HG02588 (cell line): ENCODE measurements around the gene CPVL.

ENCODE experiments used
- ATAC-seq: cut with Tn5 transposase; IDR thresholded peaks from one replicate; pipeline ENCODE4 v1.9.1; 2021; ENCODE audit warnings: mild to moderate bottlenecking, moderate library complexity; ENCODE audit not compliant: unreplicated experiment

Gene CPVL

DNA sequence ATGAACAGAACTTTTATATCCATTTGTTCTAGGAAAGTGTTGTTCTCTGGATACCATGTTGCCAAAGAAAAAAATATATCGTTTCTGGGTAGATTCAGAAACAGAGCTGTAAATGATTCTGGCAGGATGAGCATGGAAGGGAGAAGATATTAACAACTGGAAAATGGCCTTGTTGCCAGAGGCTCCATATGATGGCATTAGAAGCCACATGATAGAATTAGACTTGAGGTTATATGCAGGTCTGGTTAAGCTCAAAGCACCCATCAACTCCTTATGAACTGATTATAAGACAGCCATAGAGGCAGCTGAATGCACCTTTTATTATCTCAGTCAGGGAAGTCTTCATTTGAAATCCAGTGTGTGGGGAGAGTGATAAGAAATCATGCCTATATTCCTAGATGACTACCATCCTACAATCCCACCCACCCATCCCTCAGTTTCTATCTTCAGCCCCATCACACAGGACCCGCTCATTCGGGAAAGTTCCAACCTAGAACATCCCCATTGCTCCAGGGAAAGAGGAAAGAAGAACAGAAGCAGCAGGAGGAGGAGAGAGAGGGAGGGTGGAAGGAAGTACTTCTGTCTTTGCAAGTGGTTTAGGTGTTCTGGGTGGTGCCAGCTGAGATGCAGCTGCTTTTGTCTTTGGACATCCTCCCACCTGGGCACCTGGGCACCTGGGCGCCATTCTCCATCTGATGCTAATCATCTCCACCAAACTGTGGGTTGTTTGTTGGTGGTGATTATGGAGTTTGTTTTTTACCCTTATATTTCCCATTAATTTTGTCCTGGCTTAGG lies 162.7 kb downstream of the CPVL start:
- no peak for ATAC-seq

DNA sequence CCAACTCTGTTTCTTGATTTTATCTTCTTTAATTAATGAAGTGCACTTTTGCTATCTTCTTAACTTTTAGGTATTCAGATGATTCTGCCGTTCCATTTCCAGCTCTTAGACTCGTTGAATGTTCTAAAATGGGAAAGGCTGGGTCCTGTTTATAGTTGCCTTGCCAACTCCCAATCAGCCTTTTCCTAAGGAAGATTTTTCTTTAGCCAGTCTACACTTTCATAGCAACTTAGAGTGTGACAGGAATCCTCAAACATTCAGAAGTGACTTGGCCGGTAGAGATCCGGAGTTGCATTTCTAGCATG lies 165.2 kb downstream of the CPVL start:
- ATAC-seq = no peak

DNA sequence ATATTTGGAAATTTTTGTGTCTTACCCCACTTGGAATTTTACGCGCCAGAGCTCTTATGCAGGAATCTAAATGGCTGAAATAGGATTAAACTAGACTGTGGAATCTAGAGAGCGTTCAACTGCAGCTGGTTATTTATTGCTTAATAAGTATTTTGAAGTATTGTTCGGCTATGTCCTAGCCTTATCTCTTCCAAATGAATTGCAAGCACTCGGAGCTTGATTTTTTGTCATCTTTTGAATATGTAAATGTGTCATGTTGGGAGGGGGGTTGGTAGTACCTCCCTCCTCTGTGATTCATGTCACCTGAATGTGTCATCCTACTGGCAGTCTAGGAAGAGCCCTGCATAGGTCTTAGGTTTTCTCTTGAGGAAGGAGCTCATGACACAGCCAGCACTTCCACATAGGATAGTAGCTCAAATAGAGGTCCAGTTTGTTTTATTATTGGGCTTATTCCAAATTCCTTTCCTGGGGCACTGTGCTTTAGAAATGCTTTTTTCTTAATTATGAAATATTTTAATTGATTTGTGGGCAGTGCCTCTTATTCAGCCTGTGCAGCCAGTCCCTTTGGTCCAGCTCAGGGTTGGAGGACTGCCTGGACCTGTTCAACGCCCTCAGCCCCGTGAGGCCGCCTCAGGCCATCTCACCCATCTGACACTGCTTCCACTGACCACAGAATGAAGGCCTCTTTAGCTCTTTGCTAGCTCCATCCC lies 165.7 kb downstream of the CPVL start:
- ATAC-seq = no peak

DNA sequence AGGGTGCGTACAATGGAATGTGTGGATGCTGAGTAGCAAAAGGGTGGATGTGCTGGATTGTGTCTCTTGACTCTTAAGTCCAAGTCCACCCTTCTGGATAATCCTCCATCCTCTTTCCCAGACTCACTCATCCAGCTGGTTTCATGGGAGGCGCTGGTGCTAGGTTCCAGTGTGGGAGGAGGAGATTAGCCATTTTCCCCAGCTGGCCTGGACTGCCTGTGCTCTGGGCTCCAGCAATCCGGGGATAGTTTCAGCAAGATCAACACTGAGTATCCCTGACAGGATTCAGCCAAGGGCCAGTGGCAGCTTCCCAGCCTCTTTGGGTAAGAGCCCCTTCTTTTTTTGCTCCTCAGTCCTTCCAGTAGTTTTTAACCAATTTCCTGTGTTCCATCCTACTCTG lies 166.6 kb downstream of the CPVL start:
- ATAC-seq = no peak

DNA sequence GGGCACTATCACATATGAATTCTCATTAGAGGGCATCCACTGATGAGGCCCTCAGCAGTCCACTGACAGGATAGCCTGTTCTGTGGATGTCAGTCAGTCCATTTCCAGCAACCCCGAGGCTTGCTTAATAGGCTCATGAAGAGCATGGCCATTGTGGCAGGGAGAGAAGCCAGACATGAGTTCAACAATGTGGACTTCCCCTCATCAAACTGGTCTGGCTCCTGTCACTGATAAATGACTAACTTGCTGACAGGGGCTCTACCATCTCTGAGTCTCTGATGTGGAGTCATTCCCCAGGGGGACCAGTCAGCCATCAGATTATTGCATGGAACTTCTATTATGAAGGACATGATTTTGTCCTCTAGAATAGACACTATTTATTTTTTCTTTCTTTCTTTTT lies 168.5 kb downstream of the CPVL start:
- ATAC-seq = no peak

DNA sequence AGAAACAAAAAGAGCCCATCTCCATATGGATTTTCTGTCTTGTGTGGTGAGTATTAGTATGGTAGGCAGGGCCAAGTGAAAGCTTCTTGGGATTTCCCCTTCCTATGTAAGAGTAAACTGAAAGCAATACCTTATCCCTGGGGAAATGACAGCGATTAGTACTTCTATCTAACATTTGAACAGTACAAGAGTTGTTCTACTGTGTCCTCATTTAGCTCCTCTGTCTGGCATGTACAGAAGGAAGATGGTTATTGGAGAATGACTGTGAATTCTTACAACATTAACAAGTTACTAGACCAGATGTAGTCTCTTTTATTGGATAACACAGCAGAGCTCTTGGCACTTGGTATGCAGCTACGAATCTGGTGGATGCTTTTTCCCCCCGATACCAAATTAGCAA lies 170.3 kb downstream of the CPVL start:
- no peak for ATAC-seq

DNA sequence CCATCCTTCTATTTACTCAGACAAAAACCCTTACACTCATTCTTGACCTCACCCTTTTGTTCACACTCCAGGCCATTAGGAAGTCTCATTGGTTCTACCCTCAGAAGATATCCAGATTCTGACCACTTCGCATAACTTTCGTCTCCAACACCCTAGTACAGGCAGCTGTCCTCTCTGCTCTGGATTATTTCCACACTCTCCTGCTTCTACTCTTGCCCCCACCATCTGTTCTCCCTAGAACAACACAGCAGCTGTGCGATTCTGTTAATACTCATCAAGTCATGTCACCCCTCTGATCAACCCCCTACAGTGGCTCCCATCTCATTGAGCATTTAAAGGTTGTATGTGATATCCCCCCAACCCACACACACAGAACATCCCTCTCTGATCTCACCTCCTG lies 172.7 kb downstream of the CPVL start:
- ATAC-seq = no peak

DNA sequence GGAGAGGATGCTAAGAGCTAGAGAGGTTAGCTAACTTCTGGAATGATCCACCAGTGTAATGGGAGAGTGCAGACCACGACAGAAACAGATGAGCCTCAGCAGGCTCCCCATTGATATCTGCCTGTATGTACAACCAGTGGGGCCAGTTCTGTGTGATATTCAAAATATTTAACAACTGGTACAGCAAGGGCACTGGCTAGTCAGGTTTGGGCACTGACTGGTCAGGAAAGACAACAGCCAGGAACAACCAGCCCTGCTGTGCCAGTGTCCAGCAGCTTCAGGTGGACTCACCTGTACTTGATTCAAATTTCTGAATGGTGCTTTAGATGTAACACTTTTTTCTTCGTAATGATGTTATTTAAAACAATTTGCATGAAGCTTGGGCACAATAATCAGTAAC lies 182.3 kb downstream of the CPVL start:
- ATAC-seq = no peak

DNA sequence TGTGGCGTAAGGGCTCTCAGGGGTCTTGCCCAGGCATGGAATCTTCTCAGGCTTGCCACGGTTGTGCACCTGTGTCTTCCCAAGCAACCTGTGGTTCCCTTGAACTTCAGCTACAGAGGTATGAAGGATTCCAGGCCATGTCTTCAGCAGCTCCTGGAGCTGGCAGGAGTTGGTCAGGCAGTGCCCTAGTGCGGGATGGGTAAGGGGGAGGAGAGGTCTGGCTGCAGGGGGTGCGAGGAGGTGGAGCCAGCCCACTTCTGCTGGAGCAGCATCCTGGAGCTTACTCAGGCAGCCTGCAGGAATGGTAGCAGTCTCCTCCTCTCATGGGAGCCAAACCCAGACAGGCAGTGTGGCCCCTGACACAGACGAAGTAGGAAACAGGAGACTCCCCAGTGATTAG lies 184.4 kb downstream of the CPVL start:
- ATAC-seq = no peak

DNA sequence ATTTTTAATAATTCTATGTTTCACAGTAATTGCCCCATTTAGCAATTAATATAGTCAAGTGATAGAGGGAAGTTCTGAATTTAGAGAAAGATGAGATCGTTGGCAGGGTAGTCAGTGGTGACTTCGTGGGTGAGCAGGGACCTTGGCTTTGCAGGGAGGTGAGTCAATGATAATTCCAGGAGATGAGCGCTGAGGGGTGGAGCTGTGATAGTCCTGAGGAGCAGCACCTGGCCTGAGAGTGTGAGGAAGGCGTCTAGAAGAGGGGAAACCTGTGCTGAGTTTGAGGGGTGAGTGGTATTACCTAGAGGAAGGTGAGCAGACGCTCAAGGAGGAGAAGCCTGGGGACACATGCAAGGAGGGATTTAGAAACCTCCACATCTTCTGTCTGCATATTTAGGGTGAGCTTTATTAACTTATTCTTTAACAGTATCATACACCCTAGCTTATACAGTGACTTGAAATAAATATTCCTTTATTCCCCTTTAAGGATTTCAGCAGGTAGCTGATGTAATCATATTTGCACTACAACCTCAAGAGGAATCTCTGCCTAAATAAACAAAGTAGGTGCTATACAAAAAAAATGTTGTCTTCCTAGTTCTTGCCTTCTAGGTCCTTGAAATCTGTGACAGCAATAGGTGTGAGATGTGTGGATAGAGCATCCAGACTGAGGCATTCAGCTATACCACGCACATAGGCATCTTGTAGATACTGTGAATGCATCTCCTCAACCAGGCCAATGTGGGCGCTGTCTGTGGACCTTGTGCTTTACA lies 186.1 kb downstream of the CPVL start:
- ATAC-seq = no peak

DNA sequence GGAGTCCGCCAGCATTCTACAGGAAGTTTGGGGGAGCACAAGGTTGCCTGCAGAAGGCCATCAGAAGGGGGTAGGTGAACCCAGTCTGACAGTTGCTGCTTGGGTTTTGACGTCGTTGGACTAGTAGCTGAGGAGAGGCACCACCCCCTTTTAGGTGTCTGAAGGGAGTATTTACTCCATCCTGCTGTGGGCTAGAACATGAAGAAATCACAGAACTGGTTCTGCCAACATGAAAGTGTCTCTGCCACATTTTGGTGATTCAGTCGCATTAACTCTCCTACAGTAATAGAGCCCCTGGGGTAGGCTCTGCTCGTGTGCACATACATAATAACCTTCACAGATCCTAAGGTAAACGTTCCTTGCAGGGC lies 187.4 kb downstream of the CPVL start:
- ATAC-seq = no peak

DNA sequence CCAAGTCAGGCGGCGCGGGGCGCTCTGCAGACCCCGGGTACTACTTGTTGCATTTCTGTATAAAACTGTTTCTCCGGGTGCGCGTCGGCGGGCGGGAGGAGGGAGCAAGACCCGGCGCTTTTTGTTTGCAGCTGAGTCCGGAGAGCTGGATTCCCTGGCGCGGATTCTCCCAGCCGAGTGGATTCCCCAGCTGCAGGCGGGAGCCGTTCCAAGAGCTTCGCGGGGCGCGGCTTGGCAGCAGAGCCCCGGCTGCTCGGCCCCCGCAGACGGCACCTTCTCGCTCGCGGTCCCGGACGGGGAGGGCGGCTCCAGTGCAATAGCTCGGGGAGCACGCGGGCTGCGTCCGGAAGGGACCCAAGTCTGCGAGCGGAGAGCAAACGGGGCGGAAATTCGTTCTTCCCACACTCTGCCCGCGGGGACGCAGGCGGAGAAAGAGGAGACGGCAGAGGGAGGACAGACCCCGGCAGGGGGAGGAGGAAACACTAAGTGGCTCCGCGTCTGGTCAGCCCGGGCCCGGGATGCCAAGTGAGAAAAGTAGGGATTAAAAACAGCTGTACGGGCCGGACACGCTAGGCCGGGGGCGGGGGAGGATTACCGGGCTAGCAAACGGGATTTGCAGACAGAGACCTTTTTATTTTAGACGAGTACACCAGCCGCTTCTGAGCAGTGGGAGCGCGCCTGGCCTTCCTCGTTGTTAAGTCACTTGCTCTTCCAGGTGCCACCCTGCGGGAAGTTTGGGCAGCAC lies 187.9 kb downstream of the CPVL start, which contains the start of gene TRIL:
TRIL (minus strand) TSS at position 96 of the 745 bp plus-strand sequence. CDS start 284 bp downstream, outside the sequence.
- ATAC-seq = no peak

DNA sequence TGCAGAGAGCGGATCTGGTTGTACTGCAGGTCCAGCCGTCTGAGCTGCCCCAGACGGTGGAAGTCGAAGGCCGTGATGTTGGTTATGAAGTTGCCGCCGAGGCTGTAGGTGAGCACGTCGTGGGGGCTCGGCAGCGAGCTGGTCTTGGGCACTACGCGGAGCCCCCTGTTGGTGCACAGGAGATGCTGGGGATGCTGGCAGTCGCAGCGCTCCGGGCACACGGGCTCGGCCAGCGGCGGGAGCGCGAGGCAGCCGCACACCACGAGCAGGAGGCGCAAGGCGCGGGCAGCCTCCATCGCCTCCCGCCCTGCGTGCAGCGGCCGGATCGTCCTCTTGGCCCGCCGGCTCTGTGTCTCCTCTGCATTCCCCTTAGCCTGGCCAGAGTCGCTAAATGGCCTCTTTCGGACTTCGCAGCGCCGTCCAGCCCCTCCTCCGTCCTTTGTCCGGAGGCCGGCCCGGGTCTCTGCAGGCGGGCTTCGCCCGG lies 188.5 kb downstream of the CPVL start:
- no peak for ATAC-seq

DNA sequence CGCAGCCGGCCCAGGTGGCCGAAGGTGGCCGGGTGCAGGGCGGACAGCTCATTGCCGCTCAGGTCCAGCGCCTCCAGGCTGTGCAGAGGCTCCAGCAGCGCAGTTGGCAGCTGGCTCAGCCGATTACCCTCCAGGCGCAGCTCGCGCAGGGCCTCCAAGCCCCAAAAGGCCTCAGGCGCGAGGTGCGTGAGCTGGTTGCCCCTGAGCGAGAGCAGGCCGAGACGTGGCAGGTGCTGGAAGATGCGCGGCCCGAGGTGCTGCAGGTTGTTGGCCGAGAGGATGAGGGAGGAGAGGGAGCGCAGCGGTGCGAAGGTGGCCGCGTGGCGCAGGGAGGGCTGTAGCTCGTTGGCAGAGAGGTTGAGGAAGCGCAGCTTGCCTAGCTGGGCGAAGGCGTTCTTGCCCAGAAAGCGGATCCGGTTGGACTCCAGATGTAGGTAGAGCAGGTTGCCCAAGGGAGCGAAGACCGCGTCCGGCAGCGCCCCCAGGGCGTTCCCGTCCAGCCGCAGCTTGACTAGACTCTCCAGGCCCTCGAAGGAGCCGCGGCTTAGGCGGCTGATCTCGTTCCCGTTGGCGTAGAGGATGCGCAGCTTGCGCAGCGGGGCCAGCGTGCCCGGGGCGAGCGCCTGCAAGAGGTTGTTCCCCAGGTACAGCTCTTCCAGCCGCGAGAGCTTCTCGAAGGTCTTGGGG lies 189.1 kb downstream of the CPVL start:
- ATAC-seq = no peak

DNA sequence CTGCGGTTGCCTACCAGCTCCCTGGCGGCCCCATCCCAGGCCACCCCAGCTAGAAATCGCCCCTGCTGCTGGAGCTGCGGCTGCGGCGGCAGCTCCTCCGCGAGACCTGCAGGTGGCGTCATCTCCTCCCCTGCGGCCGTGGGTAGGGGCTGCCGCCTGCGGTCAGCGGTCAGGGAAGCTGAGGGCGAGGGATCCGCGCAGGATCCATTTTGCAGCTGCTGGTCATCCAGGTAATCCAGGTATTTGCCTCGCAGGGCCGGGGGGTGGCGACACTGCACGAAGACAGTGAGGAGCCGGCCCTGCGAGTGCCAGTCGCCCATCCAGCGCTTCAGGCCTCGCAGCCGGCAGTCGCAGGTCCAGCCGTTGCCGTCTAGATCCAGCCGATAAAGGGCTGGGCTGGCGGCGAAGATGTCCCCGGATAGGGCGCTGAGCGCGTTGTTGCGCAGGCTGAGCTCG lies 189.7 kb downstream of the CPVL start:
- no peak for ATAC-seq

DNA sequence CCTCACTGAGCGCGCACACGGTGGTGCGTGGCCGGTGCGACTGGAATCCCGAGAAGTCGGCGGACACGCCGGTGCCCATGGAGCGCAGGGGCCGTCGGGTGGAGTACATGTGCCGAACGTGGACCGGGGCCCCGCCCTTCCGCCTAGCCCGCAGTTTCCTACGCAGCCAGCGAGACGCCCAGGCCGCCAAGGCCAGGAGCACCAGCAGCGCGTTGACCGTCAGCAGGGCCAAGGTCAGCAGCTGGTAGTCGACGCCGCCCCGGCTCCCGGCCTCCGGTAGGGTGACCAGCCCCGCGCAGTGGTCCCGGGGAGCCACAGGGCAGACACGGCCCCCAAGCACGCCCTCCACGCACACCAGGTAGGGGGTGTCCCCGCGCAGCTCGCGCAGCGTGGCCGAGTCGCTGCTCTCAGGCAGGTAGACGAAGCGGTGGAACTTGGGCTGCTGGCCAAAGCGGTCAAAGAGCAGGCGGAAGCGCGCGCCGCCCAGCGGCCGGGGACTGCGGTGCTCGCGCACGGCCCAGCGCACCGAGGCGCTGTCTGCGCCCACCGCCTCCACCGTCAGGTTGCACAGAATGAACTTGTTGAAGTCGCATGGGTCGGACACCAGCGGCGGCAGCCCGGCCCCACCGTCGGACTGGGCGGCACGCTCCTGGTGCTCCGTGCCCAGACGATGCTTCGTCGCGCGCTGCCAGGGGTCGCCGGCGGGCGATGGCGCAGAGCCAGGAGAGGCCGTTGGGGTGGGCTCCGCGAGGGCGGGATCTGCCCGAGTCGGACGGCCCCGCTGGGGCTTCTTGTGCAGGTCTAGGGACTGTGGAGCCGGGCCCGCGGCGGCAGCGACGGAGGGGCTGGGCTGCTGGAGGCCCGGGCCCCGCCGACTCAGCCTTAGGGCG lies 190.4 kb downstream of the CPVL start:
- ATAC-seq = no peak

DNA sequence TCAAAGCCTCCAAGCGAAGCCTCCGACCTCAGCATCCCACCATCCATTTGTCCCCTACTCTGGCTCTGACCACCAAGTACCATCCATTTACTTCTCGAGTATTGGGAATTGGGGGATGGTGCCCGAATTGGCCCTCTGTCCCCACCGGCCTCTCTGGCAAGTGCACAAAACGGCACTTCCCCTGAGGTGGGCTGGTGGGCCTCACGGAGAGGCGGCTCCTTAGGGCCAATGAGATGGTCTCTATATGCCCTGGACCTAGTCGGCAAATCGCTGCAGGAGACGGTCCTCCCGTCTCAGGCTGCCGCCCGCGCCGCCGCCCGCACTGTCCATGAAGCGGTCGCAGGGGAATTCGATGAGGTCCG lies 191.0 kb downstream of the CPVL start:
- no peak for ATAC-seq

DNA sequence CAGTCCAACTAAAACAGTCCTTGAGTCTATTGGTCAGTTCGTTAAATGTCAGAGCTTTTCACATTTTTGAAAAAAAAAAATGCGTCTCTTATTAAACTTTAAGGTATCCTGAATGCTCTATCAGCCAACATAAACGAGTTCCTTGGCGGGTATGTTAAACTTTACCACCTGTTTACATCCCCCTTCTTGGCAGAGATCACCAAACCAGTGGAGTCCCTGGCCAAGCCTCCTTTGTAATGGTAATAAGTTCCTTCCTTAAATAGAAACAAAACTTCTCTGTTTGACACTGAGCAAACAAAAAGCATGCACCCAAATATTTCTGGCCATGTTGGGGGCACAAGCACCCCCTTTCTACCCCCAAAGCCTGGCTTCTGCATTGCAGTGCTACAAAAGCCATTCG lies 191.4 kb downstream of the CPVL start:
- ATAC-seq = no peak

DNA sequence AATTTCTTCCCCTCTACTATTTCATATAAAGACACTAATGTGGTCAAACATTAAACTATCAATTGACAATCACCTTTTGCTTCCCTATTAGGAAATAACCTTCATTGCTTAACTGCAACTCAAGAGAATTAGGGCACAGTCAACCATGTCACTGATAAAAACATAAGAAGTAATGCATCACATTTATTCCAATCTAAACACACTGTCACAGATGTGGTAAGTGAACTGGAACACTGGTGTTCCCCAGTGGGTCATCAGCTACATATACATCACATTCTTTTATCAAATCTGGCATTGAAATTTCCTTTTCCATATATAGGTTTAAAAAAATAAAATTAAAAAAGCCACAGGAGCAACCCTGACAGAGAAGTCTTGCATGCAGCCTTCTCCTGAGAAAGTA lies 191.9 kb downstream of the CPVL start:
- ATAC-seq = no peak

DNA sequence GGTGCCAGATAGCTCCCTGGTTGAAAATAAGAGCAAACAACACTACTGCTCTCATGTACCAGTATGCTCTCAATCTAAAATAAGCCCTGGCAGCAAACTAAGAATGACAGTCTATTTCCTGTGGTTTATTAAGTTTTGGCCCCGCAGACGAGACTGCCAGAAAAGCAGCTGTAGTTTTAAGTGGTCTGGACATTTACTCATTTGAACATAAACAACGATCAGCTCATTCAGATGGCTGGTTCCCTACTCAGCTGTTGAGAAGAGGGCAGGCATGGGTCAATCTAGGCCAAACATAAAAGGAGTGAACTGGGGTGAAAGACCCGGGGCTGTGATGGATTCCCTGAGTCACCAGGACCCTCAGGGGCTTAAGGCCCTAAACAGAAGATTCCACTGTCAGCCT lies 192.7 kb downstream of the CPVL start:
- no peak for ATAC-seq
